Cardiac septum (tissue), 1 donor: Measurements from ENCODE around the gene CFAP53. TPM values are rescaled to one million over a fixed set of nuclear protein-coding genes. Genes with fewer than 3 reads are reported as not detected.
"Not testable (repeated sequence)": the region's sequence is repeated elsewhere in the genome, so short reads cannot be mapped to it uniquely, and the experiment has no call there.

Experiments used
- DNase-seq: peaks from one replicate; pipeline ENCODE4 v3.0.0-alpha.2; 2020; ENCODE audit warnings: low spot score
- intact Hi-C: fragments of 100-400 bp; cut with DNase I; formaldehyde crosslinking; loops from one replicate; pipeline ENCODE4 v1.14.0; 2022
- total RNA-seq: library from RNA; stranded (reverse); fragmentation: NEBNext Ultra II Directional; extraction: Animal tissue kit (Norgen Biotek cat#: 25700); gene quantifications from one replicate; pipeline ENCODE4 v1.2.1, GENCODE V29; 2021
- donor health status: DM: no; HTN: no; CAD: no.

The CFAP53 gene
- total RNA-seq, 1 donor from 2014 or later, result 0.48 TPM

DNA sequence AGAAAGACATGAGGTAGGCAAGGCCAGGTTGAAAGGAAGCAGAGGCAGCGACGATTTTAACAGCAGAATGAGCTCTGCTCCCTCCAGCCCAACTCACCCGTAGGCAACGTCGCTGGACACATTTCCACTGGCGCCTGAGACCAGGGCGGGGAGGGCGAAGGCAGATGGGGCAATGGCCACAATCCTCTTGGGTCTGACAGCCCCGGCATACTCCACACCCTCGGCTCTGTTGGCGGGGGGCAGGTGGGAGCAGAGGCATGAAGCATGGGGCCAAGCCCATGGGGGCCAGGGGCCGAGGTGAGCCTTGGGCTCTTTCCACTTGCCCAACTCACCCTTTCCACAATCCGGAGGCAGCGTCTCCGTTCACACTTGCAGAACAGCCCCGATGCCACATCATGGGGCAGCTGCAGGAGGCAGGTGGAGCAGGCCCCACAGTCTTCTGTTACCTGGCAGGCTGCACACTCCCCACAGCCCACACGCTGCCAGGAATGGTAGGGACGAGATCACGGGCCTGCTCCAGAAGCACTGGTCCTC is 9.3 kb upstream of the CFAP53 start:
- no peak for DNase-seq
- intact Hi-C loops, result no loop called here

DNA sequence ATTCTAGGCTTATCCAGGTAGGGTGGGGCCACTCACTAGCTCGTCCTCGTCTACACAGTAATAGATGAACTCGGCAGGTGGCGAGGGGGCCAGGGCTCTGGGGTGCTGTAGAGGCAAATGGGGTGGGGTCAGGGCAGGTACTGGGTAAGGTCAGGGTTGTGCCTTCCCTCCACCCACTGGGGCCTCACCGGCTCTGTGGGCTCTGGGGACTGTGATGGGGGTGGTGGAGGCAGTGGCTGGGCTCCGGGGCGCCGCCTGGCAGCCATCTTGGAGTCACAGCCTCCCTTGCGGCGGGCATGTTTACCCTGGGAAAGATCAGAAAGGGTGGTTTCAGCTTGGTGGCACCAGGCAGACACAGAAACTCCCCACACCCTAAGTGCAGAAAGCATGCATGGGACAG is 8.6 kb upstream of the CFAP53 start:
- no peak for DNase-seq
- intact Hi-C loops, result no loop called here

DNA sequence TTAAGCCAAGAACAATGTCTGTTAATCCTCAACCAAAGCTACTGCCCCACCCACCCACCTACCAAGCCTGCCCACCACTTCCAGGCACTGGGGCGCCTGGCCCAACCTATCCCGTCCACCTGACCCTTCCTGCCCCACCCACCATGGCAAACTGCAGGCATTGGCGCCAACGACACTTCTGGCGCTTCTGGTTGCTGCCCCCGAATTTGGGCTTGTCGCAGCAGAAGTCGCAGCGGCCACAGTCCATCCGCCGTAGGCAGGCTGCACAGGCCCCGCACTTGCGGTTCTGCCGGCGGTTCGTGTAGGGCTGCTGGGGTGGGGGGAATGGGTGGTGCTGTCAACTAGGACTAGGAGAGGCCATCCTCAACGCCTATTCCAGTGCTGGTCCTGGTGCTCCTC is 7.7 kb upstream of the CFAP53 start:
- no peak for DNase-seq
- intact Hi-C loops, result no loop called here

DNA sequence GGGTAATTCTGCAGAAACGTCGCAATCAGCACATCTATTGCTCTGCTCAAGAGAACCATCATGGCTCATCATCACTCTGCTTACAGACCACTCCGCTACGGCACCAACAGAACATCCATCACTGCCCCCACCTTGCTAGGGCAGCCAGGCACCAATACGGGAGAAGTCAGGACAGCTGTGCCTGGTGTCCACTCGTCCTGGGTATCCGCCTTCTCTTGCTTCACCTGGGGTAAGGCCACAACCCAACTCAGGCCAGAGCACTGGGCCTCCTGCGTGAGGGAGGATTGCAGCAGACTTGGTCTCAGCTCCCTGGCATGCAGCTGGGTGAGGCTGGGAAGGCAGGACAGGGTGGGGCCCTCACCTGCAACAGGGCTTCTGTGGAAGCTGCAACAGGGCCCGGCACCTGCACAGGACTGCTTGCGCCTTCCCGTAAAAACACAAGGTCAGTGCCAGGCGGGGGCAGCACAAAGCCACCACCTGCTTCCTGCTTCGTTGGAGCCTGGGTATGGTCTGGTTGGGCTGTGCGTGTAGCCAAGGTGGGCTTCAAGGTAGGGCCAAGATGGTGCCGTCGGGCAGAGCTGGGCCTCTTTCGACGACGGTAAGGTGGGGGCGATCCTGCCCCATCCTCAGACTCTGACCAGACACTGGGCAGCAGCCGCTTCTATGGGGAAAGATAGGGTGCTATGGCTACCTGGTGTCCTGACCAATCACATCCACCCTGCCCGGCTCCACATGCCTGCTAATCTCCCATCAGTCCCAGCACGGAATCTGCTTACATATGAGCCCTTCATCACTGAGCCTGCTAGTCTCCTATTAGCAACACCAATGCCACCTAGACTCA is 7.1 kb upstream of the CFAP53 start:
- no peak for DNase-seq
- intact Hi-C loops, result no loop called here

DNA sequence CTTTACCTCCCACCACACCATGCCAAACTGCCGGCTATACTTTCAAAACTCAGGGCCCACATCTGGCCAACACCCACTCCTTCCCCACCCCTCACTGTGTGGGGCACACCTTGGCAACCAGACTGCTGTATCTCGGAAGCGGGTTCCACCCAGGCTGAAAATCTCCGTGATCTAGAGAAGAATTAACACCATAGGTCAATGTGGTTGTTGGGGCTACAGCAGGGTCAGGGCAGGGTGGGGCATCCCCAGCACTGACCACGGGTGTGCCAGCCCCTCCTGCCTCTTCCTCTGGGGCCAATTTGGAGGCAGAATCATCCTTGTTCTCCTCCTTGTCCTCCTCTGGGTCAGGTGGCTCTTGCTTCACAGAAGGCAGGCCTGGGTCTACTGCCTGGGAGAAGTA is 6.3 kb upstream of the CFAP53 start:
- intact Hi-C loops, result no loop called here
- no peak for DNase-seq

DNA sequence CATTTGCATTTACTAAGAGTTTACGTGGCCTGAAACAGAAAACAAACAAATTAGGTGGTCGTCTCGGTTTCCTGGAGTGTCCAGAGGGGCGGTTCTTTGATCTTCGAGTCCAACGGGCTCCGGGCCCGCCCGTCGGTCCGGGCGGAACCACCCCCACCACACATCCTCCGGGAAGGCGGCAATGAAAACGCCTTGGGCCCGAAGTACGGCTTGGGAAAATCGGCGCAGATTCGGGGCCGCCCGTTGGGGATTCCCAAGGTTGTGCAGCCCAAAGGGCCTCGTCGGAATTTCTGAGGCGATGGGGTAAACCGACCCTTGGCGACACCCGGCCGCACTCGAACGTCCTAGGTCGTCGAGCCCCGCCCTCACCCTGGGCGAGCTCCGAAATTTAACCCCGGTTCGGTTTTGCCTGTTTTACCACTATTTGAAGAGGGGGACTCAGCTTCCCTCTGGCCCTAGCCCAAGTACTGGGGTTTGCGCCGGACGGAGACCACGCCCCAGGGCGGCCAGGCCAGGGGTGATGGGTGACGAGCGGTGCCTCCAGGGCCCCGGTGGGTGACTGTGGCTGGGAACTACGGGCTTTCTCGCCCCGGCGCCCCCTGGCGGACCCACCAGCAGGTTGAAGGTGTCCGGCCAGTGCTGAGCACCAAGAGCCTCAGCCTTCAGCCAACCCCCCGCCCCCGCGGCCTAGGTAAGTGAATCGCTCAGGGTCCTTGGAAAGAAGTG is 1.9 kb upstream of the CFAP53 start:
- intact Hi-C loops, result no loop called here
- DNase-seq, result peak; percentile 92

DNA sequence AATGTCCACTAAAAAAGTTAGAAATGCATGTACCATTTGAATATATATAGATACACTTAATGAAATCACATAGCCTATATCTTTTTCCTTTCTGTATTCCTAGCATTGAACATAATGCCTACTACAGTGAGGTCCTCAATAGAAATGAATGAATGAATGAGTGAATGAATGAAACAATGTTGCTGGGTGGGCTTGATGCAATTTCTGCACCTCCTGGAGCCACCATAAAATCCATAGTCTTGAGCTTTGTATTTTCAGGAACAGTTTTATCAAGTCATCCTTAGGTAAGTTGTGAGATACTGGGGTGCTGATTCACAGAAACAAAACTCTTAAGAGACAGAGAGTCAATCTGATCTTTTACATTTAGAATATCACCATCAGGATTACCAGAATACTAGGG is 3.3 kb downstream of the CFAP53 start:
- intact Hi-C loops, result no loop called here
- no peak for DNase-seq

DNA sequence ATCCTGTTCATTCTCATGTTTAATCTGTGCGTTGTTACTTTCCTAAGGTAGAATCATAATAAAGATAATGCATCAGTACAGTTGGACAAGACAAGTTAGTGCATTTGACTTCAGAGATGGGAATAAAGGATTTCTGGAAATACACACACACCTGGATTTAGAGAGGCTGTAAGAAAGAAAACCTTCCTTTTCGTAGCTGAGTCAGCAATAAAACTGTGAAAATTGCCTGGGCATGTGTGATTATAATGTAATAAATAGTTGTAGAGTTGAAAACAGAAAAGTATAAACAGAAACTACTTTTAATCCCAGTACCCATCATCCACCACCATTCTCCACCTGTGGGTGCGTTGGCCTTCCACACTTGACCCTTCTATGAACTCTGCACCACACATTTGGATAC is 15.4 kb downstream of the CFAP53 start:
- DNase-seq, result no peak
- intact Hi-C loops, result no loop called here

DNA sequence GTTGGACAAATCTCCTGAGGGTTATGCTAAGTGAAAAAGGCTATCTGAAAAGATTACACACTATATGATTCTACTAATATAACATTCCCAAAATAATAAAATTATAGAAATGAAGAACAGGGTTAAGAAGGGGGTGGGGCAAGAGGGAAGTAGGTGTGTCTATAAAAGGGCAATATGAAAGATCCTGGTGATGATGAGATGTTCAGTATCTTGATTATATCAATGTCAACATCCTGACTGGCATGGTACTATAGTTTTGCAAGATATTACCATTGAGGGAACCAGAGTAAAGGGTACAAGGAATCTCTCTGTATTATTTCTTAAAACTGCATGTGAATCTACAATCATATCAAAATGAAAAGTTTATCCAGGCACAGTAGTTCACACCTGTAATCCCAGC is 16.7 kb downstream of the CFAP53 start:
- DNase-seq, result no peak
- intact Hi-C loops, result no loop called here

DNA sequence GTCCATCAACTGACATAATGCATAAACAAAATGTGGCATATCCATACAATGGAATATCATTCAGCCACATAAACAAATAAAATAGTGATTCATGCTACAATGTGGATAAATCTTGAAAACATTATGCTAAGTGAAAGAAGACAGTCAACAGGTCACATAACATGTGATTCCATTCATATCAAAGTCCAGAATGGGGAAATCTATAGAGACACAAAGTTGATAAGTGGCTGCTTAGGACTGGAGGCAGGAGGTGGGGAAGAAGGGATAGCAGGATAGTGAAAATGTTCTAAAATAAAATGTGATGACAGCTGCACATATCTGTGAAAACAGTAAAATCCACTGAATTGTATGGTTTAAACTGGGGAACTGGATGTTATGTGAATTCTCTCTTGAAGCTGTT is 18.7 kb downstream of the CFAP53 start:
- DNase-seq, result no peak
- intact Hi-C loops, result no loop called here

DNA sequence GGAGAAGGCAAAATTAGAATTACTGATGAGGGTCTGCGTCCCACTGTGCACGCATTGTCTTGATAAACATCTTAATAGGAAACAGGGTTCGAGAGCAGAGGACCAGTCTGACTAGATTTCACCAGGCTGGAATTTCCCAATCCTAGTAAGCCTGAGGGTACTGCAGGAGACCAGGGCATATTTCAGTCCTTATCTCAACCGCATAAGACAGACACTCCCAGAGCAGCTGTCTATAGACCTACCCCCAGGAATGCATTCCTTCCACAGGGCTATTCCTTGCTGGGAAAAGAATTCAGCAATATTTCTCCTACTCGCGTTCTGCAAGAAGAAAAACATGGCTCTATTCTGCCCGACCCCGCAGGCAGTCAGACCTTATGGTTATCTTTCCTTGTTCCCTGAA is 24.5 kb downstream of the CFAP53 start:
- DNase-seq, intact Hi-C loops: not testable (repeated sequence)

DNA sequence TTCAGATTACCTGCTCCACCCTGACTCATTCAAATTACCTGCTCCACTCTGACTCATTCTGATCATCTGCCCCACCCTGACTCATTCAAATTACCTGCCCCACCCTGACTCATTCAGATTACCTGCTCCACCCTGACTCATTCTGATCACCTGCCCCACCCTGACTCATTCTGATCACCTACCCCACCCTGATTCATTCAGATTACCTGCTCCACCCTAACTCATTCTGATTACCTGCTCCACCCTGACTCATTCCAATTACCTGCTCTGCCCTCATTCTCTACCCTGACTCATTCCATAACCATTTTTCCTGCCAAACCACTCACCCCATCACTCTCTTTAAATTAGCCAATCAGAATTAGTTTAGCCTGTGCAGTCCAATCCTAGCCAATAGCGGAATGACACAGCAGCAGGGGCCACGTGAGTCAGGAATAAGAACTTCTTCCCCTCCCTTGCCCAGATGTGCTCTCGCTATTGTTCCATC is 26.2 kb downstream of the CFAP53 start:
- intact Hi-C loops, result no loop called here
- DNase-seq, result no peak

DNA sequence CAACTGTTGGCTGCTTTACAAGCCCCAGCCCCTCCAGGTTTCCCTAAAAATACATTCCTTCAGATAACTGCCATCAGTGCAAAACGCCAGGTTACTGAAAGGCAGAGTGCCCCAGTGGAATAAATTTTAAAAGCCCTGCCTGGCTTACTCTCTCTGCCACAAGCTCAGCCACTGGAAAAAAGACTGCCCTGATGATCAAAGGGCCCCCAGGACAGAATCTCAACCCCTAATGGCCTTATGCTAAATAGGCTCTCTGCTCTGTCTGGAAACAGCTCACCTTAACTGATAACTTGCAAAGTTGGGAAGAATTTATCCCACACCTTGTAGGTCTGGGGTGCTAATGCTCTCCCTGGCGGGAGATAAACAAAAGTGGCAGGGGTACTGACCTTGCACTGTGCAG is 33.9 kb downstream of the CFAP53 start:
- intact Hi-C loops, result no loop called here
- DNase-seq, result no peak

DNA sequence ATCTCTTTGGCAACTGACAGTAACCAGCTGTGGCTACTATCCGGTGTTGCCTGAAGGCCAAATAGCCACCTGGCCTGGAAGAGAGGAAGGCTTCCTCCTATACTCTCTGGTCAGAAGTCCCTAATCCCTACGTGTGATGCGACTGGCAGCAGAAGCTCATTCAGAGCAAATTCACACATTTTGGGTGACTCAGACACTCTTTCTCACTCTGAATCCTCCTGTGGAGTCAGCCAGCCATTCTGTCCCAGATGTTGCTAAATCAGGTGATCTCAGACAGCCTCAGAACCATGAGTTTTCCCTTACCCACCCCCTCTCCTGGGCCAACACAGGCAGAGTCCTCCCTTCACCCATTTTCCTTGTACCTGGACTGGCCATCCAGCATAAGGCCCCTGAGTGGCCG is 34.7 kb downstream of the CFAP53 start:
- intact Hi-C loops, result no loop called here
- no peak for DNase-seq

DNA sequence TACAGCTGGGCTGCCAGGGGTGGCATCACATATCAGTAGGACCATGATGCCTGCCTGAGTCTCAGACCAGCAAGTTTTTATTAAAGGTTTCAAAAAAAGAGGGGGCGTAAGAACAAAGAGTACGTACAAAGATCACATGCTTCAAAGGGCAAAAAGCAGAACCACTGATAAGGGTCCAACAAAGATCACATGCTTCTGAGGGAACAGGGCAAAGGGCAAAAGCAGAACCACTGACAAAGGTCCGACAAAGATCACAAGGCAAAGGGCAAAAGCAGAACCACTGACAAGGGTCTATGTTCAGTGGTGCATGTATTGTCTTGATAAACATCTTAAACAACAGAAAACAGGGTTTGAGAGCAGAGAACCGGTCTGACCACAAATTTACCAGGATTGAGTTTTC is 46.0 kb downstream of the CFAP53 start:
- intact Hi-C loops, DNase-seq: not testable (repeated sequence)

DNA sequence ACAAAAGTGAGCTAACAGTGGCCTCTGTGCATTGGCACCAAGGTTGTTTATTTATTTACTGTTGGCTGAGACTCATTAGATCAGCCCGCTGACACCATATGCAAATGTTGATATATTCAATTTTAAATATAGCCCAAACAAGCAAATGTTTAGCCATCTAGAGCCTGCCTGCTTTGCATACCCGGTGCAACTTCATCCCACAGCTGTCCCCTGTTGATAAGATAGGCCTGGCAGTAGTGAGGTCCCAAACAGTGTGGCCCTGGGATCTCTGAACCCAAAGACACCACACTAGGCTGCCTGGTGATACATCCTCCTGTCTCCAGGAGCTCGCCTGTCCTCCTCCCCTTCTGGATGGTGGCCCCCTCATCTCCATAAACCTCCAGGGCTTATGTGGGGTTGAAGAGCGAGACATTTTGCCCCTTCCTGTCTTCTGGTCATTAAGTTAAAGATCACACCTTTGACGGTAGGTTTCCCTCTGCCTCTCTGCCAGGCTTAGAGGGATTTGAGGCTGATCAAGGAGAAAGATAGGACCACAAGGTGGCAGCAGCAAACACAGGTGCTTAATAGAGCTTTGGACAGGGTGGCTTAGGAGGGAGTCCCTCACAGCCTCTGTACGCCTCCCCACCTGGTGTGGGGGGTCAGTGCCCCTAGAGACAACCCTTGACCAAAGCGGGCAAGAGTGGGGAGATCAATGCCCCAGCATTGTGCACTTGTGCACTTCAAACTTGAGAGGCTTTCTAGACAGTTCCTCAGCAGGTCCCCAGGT is 47.7 kb downstream of the CFAP53 start:
- DNase-seq, result no peak
- intact Hi-C loops, result loop anchor here (5.0 kb wide), 1 partner anchor 209 kb away; no protein-coding TSS in a partner anchor

DNA sequence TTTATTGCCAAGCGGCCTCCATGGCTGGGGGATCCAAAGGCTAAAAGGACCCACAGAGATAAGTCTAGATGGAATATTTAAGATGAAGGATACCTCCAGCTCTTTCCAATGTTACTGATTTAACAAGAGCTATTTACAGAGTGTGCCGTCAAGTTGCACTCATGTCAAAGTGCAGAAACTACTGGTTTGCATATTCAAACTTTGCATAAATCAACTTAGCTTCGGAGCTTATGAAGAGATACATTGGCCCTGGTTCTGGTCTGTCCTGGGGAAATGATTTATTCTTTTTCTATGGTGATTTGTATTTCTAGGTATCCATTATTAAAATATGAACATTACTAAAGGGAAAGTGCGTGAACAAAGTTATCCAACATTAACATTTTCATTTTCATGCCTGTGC is 57.0 kb downstream of the CFAP53 start:
- intact Hi-C loops, result no loop called here
- DNase-seq, result no peak

DNA sequence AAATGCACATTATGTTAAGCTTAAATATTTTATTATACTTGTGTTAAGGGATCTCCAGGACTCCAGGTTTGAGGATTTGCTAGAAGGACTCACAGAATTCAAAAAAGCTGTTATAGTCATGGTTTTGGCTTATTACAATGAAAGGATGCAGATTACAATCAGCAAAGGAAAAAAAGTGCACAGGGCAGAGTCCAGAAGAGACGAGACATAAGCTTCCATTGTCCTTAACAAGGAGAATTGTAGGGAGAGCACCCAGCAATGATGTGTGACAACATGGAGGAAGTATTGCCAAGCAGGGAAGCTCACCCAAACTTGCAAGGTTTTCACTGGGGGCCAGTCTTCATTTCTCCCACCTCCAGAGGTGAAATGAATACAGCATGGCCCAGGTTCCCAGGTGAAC is 58.6 kb downstream of the CFAP53 start:
- intact Hi-C loops, result no loop called here
- DNase-seq, result no peak

DNA sequence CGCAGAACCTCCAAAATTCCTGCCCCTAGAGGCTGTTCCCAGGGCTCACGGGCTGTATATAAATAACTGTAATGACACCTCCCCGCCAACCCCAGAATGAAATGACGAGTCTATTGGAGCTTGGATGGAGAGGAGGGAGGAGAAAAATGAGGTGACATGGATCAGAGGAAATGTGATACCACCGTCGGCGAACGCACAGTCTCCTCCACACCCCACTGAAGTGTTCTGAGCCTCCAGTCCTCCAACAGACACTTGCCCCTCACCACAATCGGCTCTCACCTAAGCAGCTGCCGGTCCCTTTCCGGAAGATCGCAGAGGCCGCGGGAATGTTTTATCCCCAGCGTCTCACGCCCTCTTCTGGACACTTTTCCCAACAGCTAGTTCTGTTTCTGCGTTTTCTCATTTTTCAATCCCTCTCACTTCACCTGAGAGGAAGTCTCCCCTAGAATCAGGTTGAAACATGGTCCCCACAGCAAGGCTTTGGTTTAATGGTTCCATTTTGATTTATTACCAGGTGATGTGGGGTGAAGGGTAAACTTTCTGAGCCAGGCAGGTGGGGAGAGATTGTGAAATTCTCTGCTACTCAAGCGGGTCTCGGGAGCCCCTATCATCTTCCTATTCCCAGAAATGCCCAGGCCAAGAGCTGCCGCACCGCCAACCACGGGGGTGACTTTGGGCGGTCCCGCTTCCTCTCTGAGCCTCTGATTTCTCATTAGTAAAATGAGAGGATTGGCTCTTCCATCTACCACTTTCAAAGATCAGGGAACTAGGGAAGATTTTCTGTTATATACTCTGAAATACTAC is 62.3 kb downstream of the CFAP53 start:
- intact Hi-C loops, result no loop called here
- no peak for DNase-seq
